BE2C (cell line): ENCODE results near the gene MYADML2.

ENCODE experiments used
- DNase-seq: peaks from one replicate; pipeline ENCODE4 v3.0.0-alpha.2; 2020
- H3K27me3 ChIP-seq: fragments of 250-450 bp; sonication (Bioruptor Pico); 2 replicates; pipeline ENCODE4 v1.5.1; 2020; ENCODE audit warnings: mild to moderate bottlenecking
- H3K36me3 ChIP-seq: fragments of 250-450 bp; sonication (Bioruptor Pico); 2 replicates; pipeline ENCODE4 v1.5.1; 2020; ENCODE audit warnings: mild to moderate bottlenecking
- H3K4me1 ChIP-seq: fragments of 250-450 bp; sonication (Bioruptor Pico); 2 replicates; pipeline ENCODE4 v1.5.1; 2020
- H3K4me3 ChIP-seq: 2 replicates; pipeline ENCODE4 v1.5.1; 2011; ENCODE audit warnings: low read depth, low read length
- H3K9me3 ChIP-seq: fragments of 250-450 bp; sonication (Bioruptor Pico); 2 replicates; pipeline ENCODE4 v1.5.1; 2020
- TF ChIP-seq, protein P1 (sequence below): IDR thresholded peaks from 2 replicates; pipeline ENCODE4 v1.5.1; 2012; ENCODE audit warnings: mild to moderate bottlenecking, low read depth, low read length

Gene MYADML2

DNA sequence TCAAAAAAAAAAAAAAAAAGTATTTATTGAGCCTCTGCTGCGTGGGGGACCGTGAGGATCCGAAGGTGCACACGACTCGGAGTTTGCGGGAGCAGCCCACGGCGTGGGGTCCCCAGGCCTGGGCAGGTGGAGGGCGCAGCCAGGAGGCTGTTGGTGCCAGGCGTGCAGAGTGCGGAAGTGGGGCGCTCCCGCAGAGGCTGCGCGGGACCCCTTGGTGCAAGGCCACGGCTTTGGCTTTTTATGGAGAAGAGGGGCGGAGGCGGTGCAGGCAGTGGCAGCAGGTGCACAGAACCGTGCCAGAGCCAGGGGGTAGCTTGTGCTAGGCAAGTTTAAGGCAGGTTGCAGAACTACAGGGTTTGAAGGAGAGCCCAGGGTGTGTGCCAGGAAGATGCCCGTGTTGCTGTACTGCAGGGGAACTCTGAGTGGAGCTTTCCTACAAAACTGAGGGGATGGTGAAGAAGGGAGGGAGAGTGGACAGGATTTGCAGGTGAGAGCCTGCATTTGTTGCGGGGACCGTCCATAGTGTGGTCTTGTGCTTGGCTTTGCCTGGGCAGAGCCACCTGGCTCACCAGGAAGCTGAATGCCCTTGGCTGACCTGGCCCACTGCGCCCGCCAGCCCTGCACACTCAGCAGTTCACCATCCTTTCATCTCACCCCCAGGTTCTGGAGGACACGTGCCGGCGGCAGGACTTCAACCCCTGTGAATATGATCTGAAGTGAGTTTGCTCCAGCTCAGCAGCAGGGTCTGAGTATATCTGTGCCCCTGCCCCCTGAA is 31.7 kb upstream of the MYADML2 start:
- H3K36me3 ChIP-seq: peaks cover 13% of the 10 kb centered on the region
- no peak for DNase-seq
- H3K27me3 ChIP-seq: no peaks in the 10 kb centered on the region
- peaks cover 9% of the 10 kb centered on the region for H3K4me1 ChIP-seq
- TF ChIP-seq, protein P1, sequence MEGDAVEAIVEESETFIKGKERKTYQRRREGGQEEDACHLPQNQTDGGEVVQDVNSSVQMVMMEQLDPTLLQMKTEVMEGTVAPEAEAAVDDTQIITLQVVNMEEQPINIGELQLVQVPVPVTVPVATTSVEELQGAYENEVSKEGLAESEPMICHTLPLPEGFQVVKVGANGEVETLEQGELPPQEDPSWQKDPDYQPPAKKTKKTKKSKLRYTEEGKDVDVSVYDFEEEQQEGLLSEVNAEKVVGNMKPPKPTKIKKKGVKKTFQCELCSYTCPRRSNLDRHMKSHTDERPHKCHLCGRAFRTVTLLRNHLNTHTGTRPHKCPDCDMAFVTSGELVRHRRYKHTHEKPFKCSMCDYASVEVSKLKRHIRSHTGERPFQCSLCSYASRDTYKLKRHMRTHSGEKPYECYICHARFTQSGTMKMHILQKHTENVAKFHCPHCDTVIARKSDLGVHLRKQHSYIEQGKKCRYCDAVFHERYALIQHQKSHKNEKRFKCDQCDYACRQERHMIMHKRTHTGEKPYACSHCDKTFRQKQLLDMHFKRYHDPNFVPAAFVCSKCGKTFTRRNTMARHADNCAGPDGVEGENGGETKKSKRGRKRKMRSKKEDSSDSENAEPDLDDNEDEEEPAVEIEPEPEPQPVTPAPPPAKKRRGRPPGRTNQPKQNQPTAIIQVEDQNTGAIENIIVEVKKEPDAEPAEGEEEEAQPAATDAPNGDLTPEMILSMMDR: no peak
- peak overlapping the region; percentile 84 for H3K4me3 ChIP-seq
- peaks cover 6% of the 10 kb centered on the region; the same call in 1 of the 2 replicates for H3K9me3 ChIP-seq

DNA sequence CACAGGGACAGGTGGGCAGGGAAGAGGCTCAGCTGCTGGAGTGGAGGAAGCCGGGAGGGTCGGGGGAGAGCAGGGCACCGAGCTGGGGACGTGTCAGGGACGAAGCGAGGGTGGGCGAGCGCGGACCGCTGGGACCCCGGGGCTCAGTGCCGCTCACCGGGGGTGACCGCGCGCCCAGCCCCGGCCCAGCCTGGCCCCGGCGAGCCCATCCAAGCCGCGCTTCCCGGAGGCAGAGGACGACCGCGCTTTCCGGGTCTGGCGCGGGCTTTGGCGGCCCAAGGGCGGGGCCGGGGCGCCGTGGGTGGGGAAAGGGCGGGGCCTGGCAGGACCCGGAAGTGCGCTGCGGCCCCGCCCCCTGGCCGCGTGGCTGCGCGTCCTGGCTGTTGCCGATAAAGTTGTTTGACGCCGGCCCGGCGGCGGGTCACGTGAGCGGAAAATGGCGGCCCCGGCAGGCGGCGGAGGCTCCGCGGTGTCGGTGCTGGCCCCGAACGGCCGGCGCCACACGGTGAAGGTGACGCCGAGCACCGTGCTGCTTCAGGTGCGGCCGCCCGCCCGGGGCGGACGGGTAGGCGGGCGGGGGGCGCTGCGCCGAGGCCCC is 30.3 kb upstream of the MYADML2 start, which contains the start of gene ASPSCR1:
TSS of gene ASPSCR1 (plus strand) at position 419 of the 598 bp plus-strand sequence. CDS start at position 437, 18 bp downstream.
- Histone ChIP-seq H3K9me3 (peaks cover 6% of the 10 kb centered on the region; the same call in 1 of the 2 replicates), H3K4me3 (peak within 1 kb of the TSS; percentile 84)

DNA sequence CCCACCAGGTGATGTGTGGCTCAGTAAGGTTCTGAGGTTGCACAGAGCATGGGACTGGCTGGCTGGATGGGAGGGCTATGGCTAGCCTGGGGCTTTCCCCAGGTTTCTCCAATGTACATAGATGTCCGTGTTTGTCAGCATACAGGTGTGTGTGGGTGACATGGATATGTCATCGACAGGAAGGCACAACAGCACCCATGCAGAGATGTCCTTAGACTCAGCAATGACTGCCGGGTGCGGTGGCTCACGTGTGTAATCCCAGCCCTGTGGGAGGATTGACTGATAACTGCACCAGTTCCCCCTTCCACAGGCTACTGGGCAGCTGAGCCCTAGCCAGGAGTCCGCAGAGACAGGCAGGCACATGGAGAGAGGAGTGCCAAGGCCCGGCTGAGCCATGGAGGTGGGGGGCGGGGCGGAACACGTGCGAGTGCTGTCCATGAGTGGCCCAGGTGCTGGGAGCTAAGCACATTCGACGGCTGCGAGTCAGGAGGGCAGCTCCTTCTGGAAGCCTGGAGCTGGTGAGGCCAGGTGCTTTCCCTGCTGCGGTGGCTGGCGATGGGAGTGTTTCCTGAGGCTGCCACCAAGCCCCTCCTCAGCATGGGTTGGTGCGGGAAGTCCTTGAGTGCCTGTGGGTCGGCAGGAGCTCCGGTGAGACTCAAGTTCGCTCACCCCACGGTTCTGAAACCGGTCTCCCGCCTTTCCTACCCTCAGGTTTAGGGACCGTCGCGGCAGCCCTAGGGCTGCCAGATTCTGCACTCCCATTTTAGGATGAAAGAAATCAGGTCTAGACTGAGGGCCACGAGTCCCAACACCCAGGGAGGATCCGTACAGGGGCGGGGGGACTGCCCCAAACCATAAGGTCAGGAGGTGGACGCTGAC is 29.5 kb upstream of the MYADML2 start:
- H3K36me3 ChIP-seq: peaks cover 13% of the 10 kb centered on the region
- H3K4me3 ChIP-seq: peak overlapping the region; percentile 84
- no peaks in the 10 kb centered on the region for H3K27me3 ChIP-seq
- peak; percentile 60 for DNase-seq
- H3K9me3 ChIP-seq: peaks cover 6% of the 10 kb centered on the region; the same call in 1 of the 2 replicates
- TF ChIP-seq, protein P1: no peak
- H3K4me1 ChIP-seq: peaks cover 9% of the 10 kb centered on the region

More for the DNA sequence above, 30.3 kb upstream of the MYADML2 start, which contains the start of gene ASPSCR1:
- Histone ChIP-seq H3K4me1 (peaks cover 9% of the 10 kb centered on the region), H3K27me3 (no peaks in the 10 kb centered on the region), H3K36me3 (peaks cover 13% of the 10 kb centered on the region)
- TF ChIP-seq, protein P1: no peak
- peak; percentile 96 for DNase-seq

DNA sequence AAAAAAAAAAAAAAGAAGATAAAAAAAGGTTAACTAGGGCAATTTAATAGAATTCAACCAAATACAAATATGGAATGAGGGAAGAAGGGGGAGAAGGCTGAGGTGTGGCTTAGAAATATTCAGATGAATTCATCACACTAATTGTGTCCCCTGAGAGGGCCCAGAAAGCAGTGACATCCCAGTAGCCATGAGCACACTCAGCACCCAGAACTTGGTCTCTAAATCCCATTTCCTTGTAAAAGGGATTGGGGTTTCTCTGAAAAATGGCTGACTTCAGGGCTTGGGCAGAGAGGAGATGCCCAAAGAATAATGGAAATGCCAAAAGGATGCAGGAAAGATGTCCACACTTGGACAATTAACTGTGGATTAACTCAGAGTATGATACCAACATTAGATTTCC is 26.4 kb upstream of the MYADML2 start:
- Histone ChIP-seq H3K36me3 (no peaks in the 10 kb centered on the region), H3K9me3 (peaks cover 6% of the 10 kb centered on the region; the same call in 1 of the 2 replicates), H3K27me3 (no peaks in the 10 kb centered on the region), H3K4me1 (peaks cover 9% of the 10 kb centered on the region), H3K4me3 (no peak overlapping the region)
- TF ChIP-seq, protein P1: no peak
- no peak for DNase-seq

DNA sequence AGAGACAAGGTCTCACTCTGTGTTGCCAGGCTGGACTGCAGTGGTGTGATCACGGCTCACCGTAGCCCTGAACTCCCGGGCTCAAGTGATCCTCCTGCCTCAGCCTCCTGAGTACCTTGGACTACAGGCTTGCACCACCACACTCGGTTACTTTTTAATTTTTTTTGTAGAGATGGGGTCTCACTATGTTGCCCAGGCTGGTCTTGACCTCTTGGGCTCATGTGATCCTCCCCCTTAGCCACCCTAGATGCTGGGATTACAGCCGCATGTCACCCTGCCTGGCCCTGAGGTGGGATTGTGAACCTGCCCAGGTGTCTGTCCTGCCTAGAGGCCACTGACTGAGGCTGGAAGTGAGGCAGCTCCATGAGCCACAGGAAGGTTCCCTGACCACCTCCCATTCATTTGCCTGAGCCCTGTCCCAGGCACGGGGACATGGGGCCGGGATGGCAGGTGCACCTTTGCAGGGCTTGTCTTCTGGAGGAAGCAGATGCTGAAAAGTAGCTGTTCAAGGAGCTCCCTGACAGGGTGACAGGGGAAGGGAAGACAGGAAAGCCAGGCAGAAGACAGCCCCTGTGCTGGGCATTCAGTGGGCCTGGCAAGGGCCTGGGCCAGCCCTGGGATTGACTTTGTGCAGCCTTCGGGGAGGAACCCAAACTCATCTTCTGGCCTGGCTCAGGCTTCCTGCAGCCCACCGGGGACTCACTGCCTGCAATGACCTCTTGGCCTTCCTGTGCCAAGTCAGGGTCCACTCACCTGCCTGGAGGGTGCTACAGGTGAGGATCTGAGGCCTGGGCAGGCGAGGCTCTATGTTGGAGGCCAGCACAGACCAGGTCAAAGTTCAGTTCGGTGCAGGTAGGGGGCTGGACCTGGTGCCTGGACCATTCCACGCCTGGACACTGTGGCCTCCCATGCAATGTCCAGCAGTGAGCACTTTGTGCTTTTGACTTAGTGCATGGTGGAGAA is 22.1 kb upstream of the MYADML2 start:
- Histone ChIP-seq H3K4me3 (no peak overlapping the region), H3K4me1 (peaks cover 19% of the 10 kb centered on the region), H3K9me3 (no peaks in the 10 kb centered on the region), H3K27me3 (no peaks in the 10 kb centered on the region), H3K36me3 (no peaks in the 10 kb centered on the region)
- TF ChIP-seq, protein P1: no peak
- no peak for DNase-seq
